SK-N-MC (cell line): ENCODE results near the gene ABCG1.

Experiments used
- DNase-seq: peaks from one replicate; pipeline ENCODE4 v3.0.0-alpha.2; 2011; ENCODE audit warnings: low read depth, low spot score
- H3K27ac ChIP-seq: fragments of 200-600 bp; sonication (generic); 2 replicates; pipeline ENCODE4 v1.5.1; 2016; ENCODE audit warnings: mixed run types
- H3K36me3 ChIP-seq: fragments of 200-600 bp; sonication (generic); 2 replicates; pipeline ENCODE4 v1.6.1; 2017; ENCODE audit warnings: antibody characterized with exemption, low read length, mixed read lengths; ENCODE audit not compliant: insufficient read depth
- H3K4me3 ChIP-seq: fragments of 200-600 bp; sonication (generic); 2 replicates; pipeline ENCODE4 v1.5.1; 2016
- H3K9ac ChIP-seq: fragments of 200-600 bp; sonication (generic); 2 replicates; pipeline ENCODE4 v1.8.0; 2017; ENCODE audit warnings: mixed run types, mixed read lengths; ENCODE audit not compliant: insufficient read length
- H3K9me3 ChIP-seq: fragments of 200-600 bp; sonication (generic); 2 replicates; pipeline ENCODE4 v1.6.1; 2017; ENCODE audit warnings: low read depth, mild to moderate bottlenecking, antibody characterized with exemption, low read length, moderate library complexity, mixed read lengths
- EZH2 ChIP-seq: fragments of 200-600 bp; sonication (generic); IDR thresholded peaks from one replicate; pipeline ENCODE4 v1.6.1; 2017; ENCODE audit warnings: antibody characterized with exemption
- FOXP2 ChIP-seq: optimal IDR thresholded peaks from 2 replicates; pipeline ENCODE3; 2011; ENCODE audit warnings: mild to moderate bottlenecking, moderate library complexity; ENCODE audit not compliant: insufficient read depth; ENCODE audit errors: extremely low read length, control extremely low read depth
- POLR2AphosphoS5 ChIP-seq: IDR thresholded peaks from 2 replicates; pipeline ENCODE4 v1.6.1; 2012; ENCODE audit warnings: mild to moderate bottlenecking, low read depth, low read length, borderline replicate concordance

The ABCG1 gene

GRCh38 chr21:42198929-42199867, 19.7 kb upstream of the ABCG1 start:
- peak overlapping the region; percentile 20 for H3K9ac ChIP-seq
- DNase-seq, result peak; percentile 45
- peak overlapping the region; percentile 47 for H3K4me3 ChIP-seq
- TF ChIP-seq FOXP2, result peak; percentile 23
- no peak for TF ChIP-seq POLR2AphosphoS5
- no peak for TF ChIP-seq EZH2
- no peaks in the 10 kb centered on the region for H3K36me3 ChIP-seq
- H3K9me3 ChIP-seq, result no peaks in the 10 kb centered on the region
- no peak overlapping the region; the same call in 1 of the 2 replicates for H3K27ac ChIP-seq

- Histone ChIP-seq H3K4me3 (no peak overlapping the region; the same call in 1 of the 2 replicates), H3K9me3 (no peaks in the 10 kb centered on the region), H3K36me3 (no peaks in the 10 kb centered on the region), H3K9ac (no peak overlapping the region), H3K27ac (no peak overlapping the region; the same call in 1 of the 2 replicates)
- no peak for DNase-seq
- TF ChIP-seq FOXP2 (no peak), POLR2AphosphoS5 (no peak), EZH2 (no peak)
Observed at GRCh38 chr21:42199868-42200463, 19.0 kb upstream of the ABCG1 start.

DNA sequence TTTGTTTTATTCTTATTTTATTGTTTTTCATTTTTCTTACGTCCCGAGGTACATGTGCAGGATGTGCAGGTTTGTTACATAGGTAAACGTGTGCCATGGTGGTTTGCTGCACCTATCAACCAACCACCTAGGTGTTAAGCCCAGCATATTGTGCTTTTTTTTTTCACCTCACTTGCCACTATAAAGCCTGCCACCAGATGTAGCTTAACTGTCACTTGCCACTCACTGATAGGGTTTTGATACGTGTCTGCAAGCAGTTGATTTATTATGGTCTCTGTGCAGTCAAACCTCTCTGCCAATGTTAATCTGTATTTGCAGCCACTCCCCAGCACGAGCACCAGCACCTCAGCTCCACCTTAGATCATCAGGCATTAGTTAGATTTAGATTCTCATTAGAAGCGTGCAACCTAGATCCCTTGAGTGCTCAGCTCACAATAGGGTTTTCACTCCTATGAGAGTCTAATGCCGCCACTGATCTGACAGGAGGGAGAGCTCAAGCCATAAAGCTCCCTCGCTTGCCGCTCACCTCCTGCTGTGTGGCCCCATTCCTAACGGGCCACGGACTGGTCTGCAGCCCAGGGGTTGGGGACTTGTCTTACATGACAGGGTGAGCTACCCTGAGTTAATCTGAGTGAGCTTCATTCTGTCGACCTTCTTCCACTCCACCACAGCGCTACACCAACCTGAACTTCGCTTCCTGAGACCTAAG, 17.9 kb upstream of the ABCG1 start:
- TF ChIP-seq EZH2 (no peak), POLR2AphosphoS5 (no peak), FOXP2 (no peak)
- Histone ChIP-seq H3K27ac (no peak overlapping the region), H3K4me3 (no peak overlapping the region), H3K9me3 (no peaks in the 10 kb centered on the region), H3K36me3 (no peaks in the 10 kb centered on the region), H3K9ac (no peak overlapping the region)
- no peak for DNase-seq

GRCh38 chr21:42201615-42202161, 17.3 kb upstream of the ABCG1 start:
- Histone ChIP-seq H3K4me3 (no peak overlapping the region), H3K36me3 (no peaks in the 10 kb centered on the region), H3K9ac (no peak overlapping the region), H3K27ac (no peak overlapping the region), H3K9me3 (no peaks in the 10 kb centered on the region)
- TF ChIP-seq FOXP2, result no peak
- TF ChIP-seq EZH2, result no peak
- no peak for TF ChIP-seq POLR2AphosphoS5
- no peak for DNase-seq

GRCh38 chr21:42202321-42202720, 16.6 kb upstream of the ABCG1 start:
- Histone ChIP-seq H3K36me3 (no peaks in the 10 kb centered on the region), H3K9me3 (no peaks in the 10 kb centered on the region), H3K9ac (no peak overlapping the region), H3K27ac (no peak overlapping the region), H3K4me3 (no peak overlapping the region)
- TF ChIP-seq POLR2AphosphoS5, result no peak
- no peak for TF ChIP-seq FOXP2
- no peak for TF ChIP-seq EZH2
- DNase-seq, result no peak

DNA sequence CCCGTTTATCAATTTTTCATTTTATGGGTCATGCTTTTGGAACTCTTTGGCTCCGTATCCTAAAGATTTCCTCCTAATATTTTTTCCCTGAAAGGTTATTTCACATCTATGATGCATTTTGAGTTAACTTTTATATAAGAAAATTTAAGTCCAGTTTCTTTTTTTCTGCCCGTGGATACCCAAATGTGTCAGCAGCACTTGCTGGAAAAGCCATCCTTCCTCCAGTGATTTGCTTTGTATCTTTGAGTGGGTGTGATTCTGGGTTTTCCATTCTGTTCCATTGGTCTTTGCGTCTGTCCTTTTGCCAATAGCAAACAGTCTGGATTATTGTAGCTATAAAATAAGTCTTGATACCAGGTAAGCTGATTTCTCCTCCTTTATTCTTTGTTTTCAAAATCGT, 15.6 kb upstream of the ABCG1 start:
- TF ChIP-seq EZH2 (no peak), POLR2AphosphoS5 (no peak), FOXP2 (no peak)
- no peaks in the 10 kb centered on the region for H3K36me3 ChIP-seq
- no peak overlapping the region for H3K9ac ChIP-seq
- no peak overlapping the region for H3K4me3 ChIP-seq
- H3K27ac ChIP-seq, result no peak overlapping the region
- no peaks in the 10 kb centered on the region for H3K9me3 ChIP-seq
- DNase-seq, result no peak

GRCh38 chr21:42203936-42204335, 15.0 kb upstream of the ABCG1 start:
- TF ChIP-seq FOXP2 (no peak), EZH2 (no peak), POLR2AphosphoS5 (no peak)
- no peaks in the 10 kb centered on the region for H3K36me3 ChIP-seq
- H3K9ac ChIP-seq, result no peak overlapping the region
- no peak overlapping the region for H3K4me3 ChIP-seq
- no peaks in the 10 kb centered on the region for H3K9me3 ChIP-seq
- H3K27ac ChIP-seq, result no peak overlapping the region
- DNase-seq, result no peak

DNA sequence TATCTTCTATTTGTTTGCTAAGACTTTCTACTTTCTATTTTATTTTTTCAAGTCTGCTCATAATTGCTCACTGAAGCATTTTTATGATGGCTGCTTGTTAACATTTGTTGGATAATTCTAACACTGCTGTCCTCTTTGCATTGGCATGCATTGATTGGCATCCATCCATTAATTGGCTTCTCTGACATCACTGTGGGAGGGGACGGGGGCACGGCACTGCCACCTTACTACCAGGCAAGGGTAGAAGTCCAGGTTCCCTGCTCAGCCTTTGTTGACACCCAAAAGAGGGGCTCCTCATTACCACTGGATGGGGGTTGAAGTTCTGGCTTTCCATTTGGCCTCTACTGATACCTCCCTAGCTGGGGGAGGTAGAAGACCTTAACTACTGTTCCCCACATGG, 11.5 kb upstream of the ABCG1 start:
- H3K9ac ChIP-seq, result no peak overlapping the region
- no peaks in the 10 kb centered on the region for H3K36me3 ChIP-seq
- no peak for TF ChIP-seq EZH2
- TF ChIP-seq POLR2AphosphoS5, result no peak
- no peak for TF ChIP-seq FOXP2
- H3K4me3 ChIP-seq, result no peak overlapping the region
- no peaks in the 10 kb centered on the region for H3K9me3 ChIP-seq
- H3K27ac ChIP-seq, result no peak overlapping the region
- no peak for DNase-seq
